NCI-H748 (cell line): ENCODE data around the gene P2RY2.
"Not testable (repeated sequence)": the region's sequence is repeated elsewhere in the genome, so short reads cannot be mapped to it uniquely, and the experiment has no call there.

Source experiments
- DNase-seq: peaks from one replicate; lab custom pipeline; 2025; ENCODE audit not compliant: unreplicated experiment; lab: John Stamatoyannopoulos, UW

P2RY2 gene

GRCh38 chr11:73226297-73227006, 8.4 kb downstream of the P2RY2 start:
- DNase-seq, result no peak

DNA sequence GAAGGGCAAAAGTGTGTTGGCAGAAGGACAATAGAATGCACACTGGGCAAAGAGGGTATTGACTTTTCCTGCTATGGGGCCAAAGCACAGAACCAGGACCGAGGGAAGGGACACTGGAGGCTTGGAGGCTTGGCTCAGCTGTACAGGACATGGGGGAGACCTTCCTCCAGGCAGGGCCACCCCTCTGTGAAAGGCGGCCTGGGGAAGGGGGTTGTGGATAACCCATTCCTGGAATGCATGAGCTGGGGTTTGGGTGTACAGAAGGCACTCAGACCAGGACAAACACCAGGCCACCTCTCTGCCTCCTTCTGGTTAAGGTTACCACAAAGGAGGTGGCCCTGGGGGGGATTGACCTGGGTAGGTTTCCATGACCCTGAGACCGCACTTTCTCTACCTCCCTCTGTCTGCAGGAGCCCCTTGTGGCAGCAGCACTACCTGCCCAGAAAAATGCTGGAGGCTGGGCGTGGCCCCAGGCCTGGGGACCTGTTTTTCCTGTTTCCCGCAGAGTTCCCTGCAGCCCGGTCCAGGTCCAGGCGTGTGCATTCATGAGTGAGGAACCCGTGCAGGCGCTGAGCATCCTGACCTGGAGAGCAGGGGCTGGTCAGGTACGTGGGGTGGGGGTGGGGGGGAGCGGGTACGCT, 9.6 kb downstream of the P2RY2 start:
- peak; percentile 94 for DNase-seq

- DNase-seq, result peak; percentile 36
Observed at GRCh38 chr11:73228268-73229134, 10.4 kb downstream of the P2RY2 start.

DNA sequence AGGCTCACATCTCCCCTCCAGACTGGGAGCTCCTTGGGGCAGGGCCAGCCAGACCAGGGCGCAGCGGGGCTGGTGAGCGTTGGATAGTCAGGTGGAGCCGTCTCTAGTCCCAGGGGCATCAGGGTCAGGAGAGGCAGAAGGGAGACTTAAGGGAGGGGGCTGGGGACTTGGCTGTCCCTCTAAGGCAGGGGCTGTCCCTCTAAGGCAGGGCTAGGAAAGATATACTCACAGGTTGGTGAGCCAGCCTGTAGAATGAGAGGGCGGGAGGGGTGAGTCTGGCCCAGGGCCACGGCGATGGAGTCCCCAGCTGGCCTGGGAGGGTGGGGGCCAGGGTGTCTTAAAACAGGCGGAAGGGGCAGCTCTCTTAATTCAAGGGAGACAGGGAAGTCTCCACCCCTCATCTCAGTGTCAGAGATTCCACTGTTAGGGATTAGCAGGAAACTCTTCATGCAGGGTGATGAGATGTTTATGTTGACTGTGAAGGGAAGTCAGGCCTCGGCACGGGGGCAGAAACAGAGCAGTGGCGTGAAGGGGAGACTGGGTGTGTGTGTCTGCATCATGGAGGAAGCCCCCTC, 11.3 kb downstream of the P2RY2 start:
- no peak for DNase-seq

GRCh38 chr11:73229896-73230875, 12.1 kb downstream of the P2RY2 start:
- DNase-seq, result no peak

- DNase-seq, result no peak
Observed at GRCh38 chr11:73230931-73231330, 12.8 kb downstream of the P2RY2 start.

- DNase-seq, result not testable (repeated sequence)
Observed at GRCh38 chr11:73232487-73232886, 14.4 kb downstream of the P2RY2 start.

DNA sequence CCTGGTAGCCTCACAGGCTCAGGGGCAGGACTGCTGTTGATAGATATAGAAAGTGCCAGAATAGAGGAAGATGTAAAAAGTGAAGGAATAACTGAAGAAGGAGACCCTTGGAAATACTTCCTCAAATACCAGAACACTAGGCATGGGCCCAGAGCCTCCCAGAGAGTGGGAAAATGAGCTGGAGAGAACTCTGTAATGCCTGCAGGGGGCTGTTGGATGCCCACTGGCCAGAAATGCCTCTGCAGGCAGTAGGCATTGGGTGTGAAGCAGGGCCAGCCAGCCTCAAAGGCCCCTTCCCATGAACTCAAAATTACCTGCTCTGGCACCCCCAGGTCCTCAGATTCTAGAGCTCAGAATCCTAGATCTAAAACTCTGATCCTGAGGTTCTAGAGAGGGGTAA, 15.1 kb downstream of the P2RY2 start:
- no peak for DNase-seq

- DNase-seq, result no peak
Observed at GRCh38 chr11:73233692-73234470, 15.8 kb downstream of the P2RY2 start.

DNA sequence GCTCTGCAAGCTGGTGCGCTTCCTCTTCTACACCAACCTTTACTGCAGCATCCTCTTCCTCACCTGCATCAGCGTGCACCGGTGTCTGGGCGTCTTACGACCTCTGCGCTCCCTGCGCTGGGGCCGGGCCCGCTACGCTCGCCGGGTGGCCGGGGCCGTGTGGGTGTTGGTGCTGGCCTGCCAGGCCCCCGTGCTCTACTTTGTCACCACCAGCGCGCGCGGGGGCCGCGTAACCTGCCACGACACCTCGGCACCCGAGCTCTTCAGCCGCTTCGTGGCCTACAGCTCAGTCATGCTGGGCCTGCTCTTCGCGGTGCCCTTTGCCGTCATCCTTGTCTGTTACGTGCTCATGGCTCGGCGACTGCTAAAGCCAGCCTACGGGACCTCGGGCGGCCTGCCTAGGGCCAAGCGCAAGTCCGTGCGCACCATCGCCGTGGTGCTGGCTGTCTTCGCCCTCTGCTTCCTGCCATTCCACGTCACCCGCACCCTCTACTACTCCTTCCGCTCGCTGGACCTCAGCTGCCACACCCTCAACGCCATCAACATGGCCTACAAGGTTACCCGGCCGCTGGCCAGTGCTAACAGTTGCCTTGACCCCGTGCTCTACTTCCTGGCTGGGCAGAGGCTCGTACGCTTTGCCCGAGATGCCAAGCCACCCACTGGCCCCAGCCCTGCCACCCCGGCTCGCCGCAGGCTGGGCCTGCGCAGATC, 16.5 kb downstream of the P2RY2 start:
- no peak for DNase-seq

GRCh38 chr11:73235236-73235786, 17.2 kb downstream of the P2RY2 start:
- no peak for DNase-seq

DNA sequence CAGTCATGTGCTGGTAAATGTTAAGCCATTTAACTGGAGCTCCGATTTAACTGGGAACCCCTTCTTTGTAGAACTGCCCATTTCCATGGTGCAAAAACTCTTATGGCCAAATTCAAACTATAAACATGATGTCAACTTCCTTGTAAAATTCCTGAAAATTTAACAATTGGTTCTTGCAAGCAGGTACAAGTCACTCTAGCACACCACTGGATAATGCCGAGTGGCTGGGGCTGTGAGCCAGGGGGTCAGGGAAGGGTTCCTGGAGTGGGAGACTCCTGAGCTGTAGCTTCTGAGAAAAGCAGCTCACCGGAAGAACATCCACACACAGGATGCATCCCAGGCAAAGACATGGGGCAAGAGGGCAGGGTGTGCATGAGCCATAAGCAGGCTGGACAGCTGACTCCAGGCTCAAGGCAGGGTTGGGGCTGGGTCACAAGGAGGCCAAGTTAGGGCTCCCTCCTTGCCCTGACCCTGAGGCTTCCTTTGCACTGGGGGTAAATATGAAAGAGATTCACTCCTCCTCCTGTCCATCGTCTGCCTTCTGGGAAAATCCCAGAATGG, 18.2 kb downstream of the P2RY2 start:
- no peak for DNase-seq

DNA sequence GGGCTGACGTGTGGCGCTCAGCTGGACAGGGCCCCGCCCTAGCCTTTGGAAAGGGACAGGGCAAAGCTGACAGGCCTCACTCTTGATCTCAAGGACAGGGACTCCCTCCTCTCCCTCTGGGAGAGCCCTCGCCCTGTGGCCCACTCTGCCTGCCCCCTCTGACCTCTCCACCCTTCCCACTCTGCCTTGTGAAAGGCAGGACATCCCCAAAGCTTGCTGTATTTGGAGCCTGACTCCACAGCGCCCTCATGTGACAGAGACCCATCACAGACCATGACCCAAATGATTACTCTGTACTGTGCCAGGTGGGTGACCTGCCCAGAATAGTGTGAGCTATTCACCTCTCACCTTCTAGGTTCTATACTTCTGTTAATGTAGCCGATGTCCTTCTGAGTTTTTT, 18.8 kb downstream of the P2RY2 start:
- peak; percentile 48 for DNase-seq

- DNase-seq, result no peak
Observed at GRCh38 chr11:73237471-73238290, 19.6 kb downstream of the P2RY2 start.

GRCh38 chr11:73239111-73239521, 21.0 kb downstream of the P2RY2 start:
- no peak for DNase-seq

DNA sequence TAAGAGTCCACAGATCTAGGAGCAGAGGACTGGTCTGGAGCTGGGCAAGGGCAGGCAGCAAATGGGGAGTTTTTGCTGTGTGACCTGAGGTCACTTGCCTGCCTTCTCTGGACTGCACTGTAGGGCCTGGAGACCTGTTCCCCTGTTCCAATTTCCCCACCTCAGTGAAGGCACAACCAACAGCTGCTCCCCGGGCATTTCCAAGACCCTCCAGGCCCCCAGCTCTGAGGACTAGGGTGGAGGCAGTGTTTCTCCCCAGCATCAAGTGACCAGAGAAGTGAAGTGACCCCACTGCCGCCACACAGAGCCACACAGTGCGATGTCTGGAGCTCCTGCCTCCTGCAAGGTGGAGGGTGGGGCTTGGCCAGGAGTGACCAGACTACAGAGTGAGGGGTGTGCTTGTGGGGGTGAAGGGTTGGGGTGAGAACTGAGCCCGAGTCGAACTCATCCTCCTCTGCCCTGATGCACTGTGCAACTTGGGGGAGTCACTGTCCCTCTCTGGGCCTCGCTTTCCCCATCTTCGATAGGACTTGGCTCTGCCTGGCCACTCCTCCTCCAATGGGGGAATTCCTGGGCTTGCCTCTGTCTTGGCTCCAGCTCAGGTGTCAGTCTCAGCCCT, 21.6 kb downstream of the P2RY2 start:
- DNase-seq, result no peak

GRCh38 chr11:73240190-73240781, 22.2 kb downstream of the P2RY2 start:
- no peak for DNase-seq
